DOHH2 (cell line): ENCODE data around the gene RNASEH2C.
"Not testable (repeated sequence)": the region's sequence is repeated elsewhere in the genome, so short reads cannot be mapped to it uniquely, and the experiment has no call there.

Source experiments
- H3F3A ChIP-seq: fragments of 200-600 bp; sonication (generic), shearing (Covaris generic); 2 replicates; pipeline ENCODE4 v1.6.0; 2016; ENCODE audit warnings: antibody characterized with exemption, mild to moderate bottlenecking; ENCODE audit not compliant: control insufficient read depth, insufficient read depth
- H3K27ac ChIP-seq: fragments of 200-600 bp; sonication (generic); 2 replicates; pipeline ENCODE4 v1.5.1; 2014; ENCODE audit warnings: low read depth, mild to moderate bottlenecking, low read length, moderate library complexity
- H3K27me3 ChIP-seq: fragments of 200-600 bp; sonication (generic); 2 replicates; pipeline ENCODE4 v1.6.1; 2014; ENCODE audit warnings: mild to moderate bottlenecking, low read length, mixed read lengths; ENCODE audit not compliant: control insufficient read depth
- H3K36me3 ChIP-seq: fragments of 200-600 bp; sonication (generic); 2 replicates; pipeline ENCODE4 v1.6.1; 2014; ENCODE audit warnings: mild to moderate bottlenecking, low read length, moderate library complexity, mixed read lengths; ENCODE audit not compliant: control insufficient read depth
- H3K4me1 ChIP-seq: fragments of 200-600 bp; sonication (generic); 2 replicates; pipeline ENCODE4 v1.6.1; 2014; ENCODE audit warnings: mild to moderate bottlenecking, low read length, mixed read lengths; ENCODE audit not compliant: control insufficient read depth
- H3K4me2 ChIP-seq: fragments of 200-600 bp; sonication (generic); 2 replicates; pipeline ENCODE4 v1.6.0; 2014; ENCODE audit warnings: mild to moderate bottlenecking, low read length, moderate library complexity
- H3K4me3 ChIP-seq: fragments of 200-600 bp; sonication (generic); 2 replicates; pipeline ENCODE4 v1.5.1; 2014; ENCODE audit warnings: mild to moderate bottlenecking, low read length, mixed read lengths
- H3K79me2 ChIP-seq: fragments of 200-600 bp; sonication (generic); 2 replicates; pipeline ENCODE4 v1.6.1; 2014; ENCODE audit warnings: mild to moderate bottlenecking, low read length, mixed read lengths; ENCODE audit not compliant: control insufficient read depth
- H3K9me2 ChIP-seq: fragments of 200-600 bp; sonication (generic); replicated peaks from 2 replicates; pipeline ENCODE4 v1.6.1; 2014; ENCODE audit warnings: mild to moderate bottlenecking, low read length, mixed read lengths; ENCODE audit not compliant: control insufficient read depth
- H3K9me3 ChIP-seq: fragments of 200-600 bp; sonication (generic); 2 replicates; pipeline ENCODE4 v1.6.1; 2014; ENCODE audit warnings: antibody characterized with exemption, low read length, mixed read lengths; ENCODE audit not compliant: control insufficient read depth, insufficient read depth
- H4K20me1 ChIP-seq: fragments of 200-600 bp; sonication (generic); 2 replicates; pipeline ENCODE4 v1.6.0; 2014; ENCODE audit warnings: low read depth, mild to moderate bottlenecking, antibody characterized with exemption, low read length, moderate library complexity; ENCODE audit not compliant: control insufficient read depth, insufficient read depth
- CTCF ChIP-seq: fragments of 200-600 bp; sonication (generic); IDR thresholded peaks from one replicate; pipeline ENCODE4 v1.5.1; 2014; ENCODE audit warnings: antibody characterized with exemption, mild to moderate bottlenecking, low read depth, low read length; ENCODE audit not compliant: poor library complexity, severe bottlenecking
- EZH2phosphoT487 ChIP-seq: fragments of 200-600 bp; sonication (generic); IDR thresholded peaks from 2 replicates; pipeline ENCODE4 v1.6.1; 2017; ENCODE audit warnings: borderline replicate concordance, mild to moderate bottlenecking, antibody characterized with exemption, low read length, moderate library complexity, mixed read lengths

The RNASEH2C gene

GRCh38 chr11:65764434-65764833 is 43.8 kb upstream of the RNASEH2C start:
- Histone ChIP-seq H3K9me2 (no peaks in the 10 kb centered on the region), H3K4me2 (no peak overlapping the region), H3K36me3 (no peaks in the 10 kb centered on the region), H3K27me3 (no peaks in the 10 kb centered on the region), H3F3A (no peaks in the 10 kb centered on the region), H3K9me3 (no peaks in the 10 kb centered on the region), H3K4me3 (no peak overlapping the region), H3K4me1 (peaks cover under 1% of the 10 kb centered on the region), H3K27ac (no peak overlapping the region), H4K20me1 (no peaks in the 10 kb centered on the region), H3K79me2 (no peaks in the 10 kb centered on the region)
- TF ChIP-seq CTCF (no peak), EZH2phosphoT487 (no peak)

- not testable (repeated sequence) for H4K20me1 ChIP-seq, H3K27me3 ChIP-seq, H3F3A ChIP-seq, H3K36me3 ChIP-seq, H3K79me2 ChIP-seq, H3K4me3 ChIP-seq, H3K27ac ChIP-seq, H3K4me1 ChIP-seq, H3K4me2 ChIP-seq, H3K9me2 ChIP-seq, H3K9me3 ChIP-seq
Observed at GRCh38 chr11:65762816-65763215, 42.2 kb upstream of the RNASEH2C start.

GRCh38 chr11:65762169-65762568 is 41.6 kb upstream of the RNASEH2C start:
- H3K36me3 ChIP-seq, H3K9me2 ChIP-seq, H3K27ac ChIP-seq, H3K9me3 ChIP-seq, H3K4me2 ChIP-seq, H3K79me2 ChIP-seq, H3K4me3 ChIP-seq, H4K20me1 ChIP-seq, H3F3A ChIP-seq, H3K4me1 ChIP-seq, H3K27me3 ChIP-seq: not testable (repeated sequence)

GRCh38 chr11:65745049-65745448 is 24.5 kb upstream of the RNASEH2C start:
- H3K4me1 ChIP-seq, result peaks cover 12% of the 10 kb centered on the region
- no peaks in the 10 kb centered on the region for H3K9me2 ChIP-seq
- no peaks in the 10 kb centered on the region for H4K20me1 ChIP-seq
- H3F3A ChIP-seq, result no peaks in the 10 kb centered on the region
- no peak for TF ChIP-seq EZH2phosphoT487
- TF ChIP-seq CTCF, result no peak
- no peak overlapping the region for H3K27ac ChIP-seq
- no peak overlapping the region for H3K4me2 ChIP-seq
- no peaks in the 10 kb centered on the region for H3K9me3 ChIP-seq
- H3K36me3 ChIP-seq, result no peaks in the 10 kb centered on the region
- no peaks in the 10 kb centered on the region for H3K79me2 ChIP-seq
- no peak overlapping the region for H3K4me3 ChIP-seq
- peaks cover 16% of the 10 kb centered on the region; the same call in 1 of the 2 replicates for H3K27me3 ChIP-seq
